IPS-20b (cell line): Measurements from ENCODE around the gene CNOT6.

Experiments used
- H3K27ac ChIP-seq: one replicate; pipeline ENCODE4 v1.5.1; 2013; ENCODE audit warnings: low read length
- H3K27me3 ChIP-seq: 2 replicates; pipeline ENCODE4 v1.6.1; 2013; ENCODE audit warnings: mild to moderate bottlenecking, low read length, inconsistent platforms; ENCODE audit not compliant: insufficient read depth
- H3K36me3 ChIP-seq: 2 replicates; pipeline ENCODE4 v1.6.1; 2013; ENCODE audit warnings: low read depth, mild to moderate bottlenecking, inconsistent platforms, low read length, moderate library complexity; ENCODE audit not compliant: insufficient read depth
- H3K4me1 ChIP-seq: 2 replicates; pipeline ENCODE4 v1.6.1; 2013; ENCODE audit warnings: mild to moderate bottlenecking, control low read depth, inconsistent platforms, low read length, moderate library complexity; ENCODE audit not compliant: insufficient read depth
- H3K4me3 ChIP-seq: 2 replicates; pipeline ENCODE4 v1.5.1; 2013; ENCODE audit warnings: mild to moderate bottlenecking, low read length, inconsistent platforms
- H3K9ac ChIP-seq: 2 replicates; pipeline ENCODE4 v1.6.1; 2013; ENCODE audit warnings: low read depth, mild to moderate bottlenecking, inconsistent platforms, low read length, moderate library complexity
- H3K9me3 ChIP-seq: 2 replicates; pipeline ENCODE4 v1.6.1; 2013; ENCODE audit warnings: mild to moderate bottlenecking, low read depth, low read length, inconsistent platforms; ENCODE audit not compliant: insufficient read depth

The CNOT6 gene

DNA sequence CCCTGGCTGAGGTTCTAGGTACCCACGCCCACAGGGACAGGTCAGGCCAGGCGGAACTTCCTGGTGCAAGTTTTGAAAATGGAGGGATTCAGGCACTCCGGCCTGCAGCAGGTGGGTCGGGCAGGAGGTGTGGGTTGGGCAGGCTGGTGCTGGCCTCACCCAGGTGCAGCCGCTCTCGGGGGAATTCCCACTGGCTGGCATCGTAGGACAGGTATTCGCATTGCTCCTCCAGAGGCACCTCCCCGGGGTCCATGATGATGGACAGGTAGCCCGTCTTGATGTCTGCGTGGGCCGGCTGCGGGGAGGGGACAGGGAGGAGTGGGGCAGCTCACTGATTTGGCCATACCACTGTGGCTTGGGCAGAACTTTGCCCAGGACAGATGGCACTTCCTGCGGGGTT is 125.8 kb downstream of the CNOT6 start:
- H3K9me3 ChIP-seq, result no peaks in the 10 kb centered on the region
- H3K36me3 ChIP-seq, result no peaks in the 10 kb centered on the region
- no peak overlapping the region for H3K27ac ChIP-seq
- H3K27me3 ChIP-seq, result peaks cover 28% of the 10 kb centered on the region
- no peaks in the 10 kb centered on the region for H3K4me1 ChIP-seq
- no peak overlapping the region for H3K4me3 ChIP-seq
- H3K9ac ChIP-seq, result no peak overlapping the region

DNA sequence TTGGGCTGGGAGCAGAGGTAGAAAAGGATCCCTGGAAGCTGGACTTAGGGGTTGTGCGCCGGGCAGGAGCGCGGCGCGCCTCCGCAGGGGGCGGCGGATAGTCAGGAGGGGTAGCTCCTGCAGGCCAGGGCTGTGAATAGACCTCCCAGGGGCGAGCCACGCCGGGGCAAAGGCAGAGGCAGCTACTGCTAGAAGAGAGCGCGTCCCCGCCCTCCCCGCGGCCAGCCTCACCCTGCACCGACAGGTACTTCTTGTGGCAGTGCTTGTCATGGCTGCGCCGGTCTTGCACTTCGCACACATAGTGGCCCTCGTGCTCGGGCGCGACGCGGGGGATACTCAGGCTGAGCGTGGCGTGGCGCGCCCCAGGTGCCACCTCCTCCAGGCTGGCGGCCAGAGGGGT is 127.1 kb downstream of the CNOT6 start:
- peaks cover 27% of the 10 kb centered on the region for H3K27me3 ChIP-seq
- H3K36me3 ChIP-seq, result no peaks in the 10 kb centered on the region
- H3K4me1 ChIP-seq, result no peaks in the 10 kb centered on the region
- H3K9ac ChIP-seq, result no peak overlapping the region
- H3K9me3 ChIP-seq, result no peaks in the 10 kb centered on the region
- H3K27ac ChIP-seq, result no peak overlapping the region
- H3K4me3 ChIP-seq, result no peak overlapping the region

DNA sequence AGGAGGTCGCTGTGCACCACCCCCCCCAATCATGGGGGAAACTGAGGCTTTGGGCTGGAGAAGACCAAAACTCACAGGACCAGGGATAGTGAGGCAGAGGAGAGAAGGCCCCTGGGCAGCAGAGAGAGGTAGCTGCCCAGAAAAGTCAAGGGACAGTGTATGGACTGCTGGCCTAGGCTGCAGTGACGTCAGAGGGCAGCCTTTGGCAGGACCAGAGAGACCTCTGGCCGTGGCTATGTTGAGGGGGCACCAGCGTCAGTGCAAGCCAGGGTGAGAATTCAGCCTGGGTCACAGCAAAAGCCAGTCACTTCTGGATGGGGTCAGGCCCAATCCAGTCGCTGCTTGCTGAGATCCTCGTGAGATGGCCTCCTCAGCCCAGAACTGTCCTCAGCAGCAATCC is 128.7 kb downstream of the CNOT6 start:
- H3K9me3 ChIP-seq, result no peaks in the 10 kb centered on the region
- no peak overlapping the region for H3K4me3 ChIP-seq
- peaks cover 20% of the 10 kb centered on the region for H3K27me3 ChIP-seq
- H3K4me1 ChIP-seq, result no peaks in the 10 kb centered on the region
- no peak overlapping the region for H3K9ac ChIP-seq
- H3K36me3 ChIP-seq, result no peaks in the 10 kb centered on the region
- H3K27ac ChIP-seq, result no peak overlapping the region

DNA sequence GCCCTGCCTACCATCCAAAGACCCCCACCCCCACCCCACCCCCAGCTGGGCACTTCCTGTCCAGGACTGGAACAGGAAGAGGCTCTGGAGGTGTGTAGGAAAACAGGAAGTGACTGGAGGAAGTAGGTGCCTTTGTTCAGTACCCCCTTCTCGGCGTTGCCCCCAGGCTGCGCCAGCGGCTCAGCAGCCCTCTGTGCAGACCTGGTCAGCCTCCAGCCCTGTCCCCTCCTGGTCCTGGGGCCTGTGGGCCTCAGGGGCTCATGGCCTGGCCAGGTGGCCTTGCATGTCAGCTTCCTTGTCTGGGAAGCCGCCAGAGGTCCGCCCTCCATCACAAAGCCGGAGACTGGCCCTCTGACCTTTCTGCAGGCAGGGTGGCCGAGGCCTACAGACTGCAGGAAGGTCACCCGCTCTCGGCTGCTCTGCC is 129.2 kb downstream of the CNOT6 start:
- Histone ChIP-seq H3K27ac (no peak overlapping the region), H3K4me3 (no peak overlapping the region), H3K4me1 (no peaks in the 10 kb centered on the region), H3K9me3 (no peaks in the 10 kb centered on the region), H3K36me3 (no peaks in the 10 kb centered on the region), H3K27me3 (peaks cover 16% of the 10 kb centered on the region), H3K9ac (no peak overlapping the region)

DNA sequence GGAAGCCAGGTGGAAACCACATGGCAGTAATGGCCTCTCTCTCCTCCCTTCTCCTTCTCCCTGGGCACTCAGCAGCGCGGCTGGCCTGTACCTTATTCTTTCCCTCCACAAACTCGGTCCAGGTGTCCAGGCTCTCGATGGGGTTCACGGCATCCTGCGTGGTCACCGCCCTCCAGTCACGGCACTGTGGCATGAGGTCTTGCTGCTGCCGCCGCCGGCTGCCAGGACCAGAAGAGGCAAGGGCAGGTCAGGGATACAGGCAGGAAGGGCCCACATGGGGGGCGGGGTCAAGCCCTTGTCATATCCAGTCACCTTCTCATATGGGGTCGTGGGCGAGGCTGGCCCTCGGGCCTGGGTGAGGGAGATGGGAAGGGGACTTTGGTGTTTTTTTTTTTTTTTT is 129.7 kb downstream of the CNOT6 start:
- Histone ChIP-seq H3K4me1 (no peaks in the 10 kb centered on the region), H3K36me3 (no peaks in the 10 kb centered on the region), H3K27ac (no peak overlapping the region), H3K9me3 (no peaks in the 10 kb centered on the region), H3K27me3 (peaks cover 12% of the 10 kb centered on the region), H3K9ac (no peak overlapping the region), H3K4me3 (no peak overlapping the region)

DNA sequence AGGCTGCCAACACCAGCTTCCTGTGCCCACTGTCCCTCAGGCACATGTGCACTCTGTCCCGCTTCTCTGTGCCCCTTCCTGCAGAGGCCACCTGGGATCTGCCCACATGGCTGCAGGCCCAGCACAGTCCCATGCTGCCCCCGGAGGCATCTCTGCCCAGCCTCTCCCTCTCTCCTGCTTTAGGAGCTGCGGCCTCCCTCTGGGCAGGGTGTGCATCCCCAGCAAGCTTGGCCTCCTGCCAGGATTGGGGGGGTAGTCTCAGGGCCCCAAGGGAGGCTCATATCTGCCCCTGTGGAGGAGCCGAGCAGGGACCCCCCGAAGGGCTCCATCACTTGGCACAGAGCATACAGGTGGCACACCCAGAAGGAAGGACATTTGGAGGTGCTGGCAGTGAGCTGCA is 130.4 kb downstream of the CNOT6 start:
- H3K9me3 ChIP-seq, result no peaks in the 10 kb centered on the region
- no peak overlapping the region for H3K27ac ChIP-seq
- H3K4me3 ChIP-seq, result no peak overlapping the region
- no peaks in the 10 kb centered on the region for H3K4me1 ChIP-seq
- H3K9ac ChIP-seq, result no peak overlapping the region
- H3K27me3 ChIP-seq, result peaks cover 8% of the 10 kb centered on the region
- no peaks in the 10 kb centered on the region for H3K36me3 ChIP-seq

DNA sequence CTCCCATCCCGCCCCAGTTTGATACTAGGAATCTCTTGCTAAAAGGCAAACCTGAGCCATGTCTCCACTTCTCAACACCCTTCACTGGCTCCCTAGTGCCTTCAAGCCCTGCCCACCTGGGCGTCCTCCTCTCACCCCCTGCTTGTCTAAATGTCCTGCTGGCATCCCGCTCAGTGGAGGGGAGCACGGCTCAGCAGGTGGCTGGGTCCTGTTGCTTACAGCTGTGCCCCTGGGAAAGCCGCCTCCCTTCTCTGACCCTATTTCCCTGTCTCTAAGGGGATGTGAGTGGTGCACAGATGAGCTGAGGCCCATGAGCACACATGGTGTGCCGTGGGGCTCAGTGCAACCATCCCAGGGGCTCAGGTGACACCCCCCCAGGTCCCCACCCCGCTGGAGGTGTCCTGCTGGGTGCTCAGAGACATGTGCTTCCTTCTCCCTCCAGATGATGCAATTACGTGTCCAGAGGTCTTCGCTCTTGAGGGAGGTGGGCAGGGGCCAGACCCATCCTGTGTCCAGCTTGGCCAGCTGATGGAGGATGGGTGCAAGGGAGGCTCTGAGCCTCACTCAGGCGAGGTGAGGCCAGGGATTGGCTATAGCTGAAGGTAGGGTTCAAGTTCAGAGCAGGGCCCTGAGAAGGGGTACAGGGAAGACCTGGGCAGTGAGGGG is 131.1 kb downstream of the CNOT6 start:
- Histone ChIP-seq H3K9me3 (no peaks in the 10 kb centered on the region), H3K9ac (no peak overlapping the region), H3K27ac (no peak overlapping the region), H3K36me3 (no peaks in the 10 kb centered on the region), H3K27me3 (peaks cover under 1% of the 10 kb centered on the region; the same call in 1 of the 2 replicates), H3K4me3 (no peak overlapping the region), H3K4me1 (no peaks in the 10 kb centered on the region)

DNA sequence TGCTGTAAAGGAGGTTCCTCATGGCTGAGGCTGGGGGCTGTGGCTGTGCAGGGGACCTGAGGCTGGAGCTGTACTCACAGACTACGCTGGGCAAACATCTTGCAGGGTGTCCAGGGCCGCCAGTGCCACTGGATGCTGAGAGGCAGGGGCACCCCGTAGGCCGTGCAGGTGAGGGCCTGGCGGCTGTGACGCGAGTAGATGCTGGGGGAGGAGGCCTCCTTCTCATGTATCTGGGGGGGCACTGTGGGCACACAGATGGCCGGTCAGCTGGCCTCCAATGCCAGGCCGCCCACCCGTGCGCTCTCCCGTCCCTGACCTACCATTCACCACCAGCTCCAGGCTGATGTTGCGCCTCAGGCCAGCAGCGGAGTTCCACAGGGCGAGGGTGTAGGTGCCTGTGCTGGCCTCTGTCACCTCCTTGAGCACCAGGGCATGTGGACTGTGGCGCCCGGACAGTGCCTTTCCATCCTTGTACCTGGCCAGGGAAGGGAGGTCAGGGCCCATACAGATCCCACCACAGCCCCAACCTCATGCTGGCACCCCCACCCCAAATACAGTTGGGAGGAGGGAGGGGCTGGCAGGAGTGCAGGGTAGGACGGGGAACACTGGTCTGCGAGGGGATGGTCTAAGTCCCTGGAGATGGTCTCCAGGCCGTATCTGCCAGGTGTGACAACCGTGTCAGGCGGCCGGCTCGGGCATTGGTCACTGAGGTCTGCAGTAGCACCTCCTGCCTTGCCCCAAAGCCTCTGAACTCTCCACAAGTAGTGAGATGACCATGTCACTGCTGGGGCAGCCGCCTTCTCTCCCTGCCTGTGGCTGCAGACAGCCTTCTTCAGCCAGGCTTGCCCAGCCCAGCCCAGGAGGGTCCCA is 131.8 kb downstream of the CNOT6 start:
- no peak overlapping the region for H3K27ac ChIP-seq
- no peaks in the 10 kb centered on the region for H3K36me3 ChIP-seq
- no peaks in the 10 kb centered on the region for H3K4me1 ChIP-seq
- H3K9ac ChIP-seq, result no peak overlapping the region
- H3K9me3 ChIP-seq, result no peaks in the 10 kb centered on the region
- H3K27me3 ChIP-seq, result no peaks in the 10 kb centered on the region
- H3K4me3 ChIP-seq, result no peak overlapping the region

DNA sequence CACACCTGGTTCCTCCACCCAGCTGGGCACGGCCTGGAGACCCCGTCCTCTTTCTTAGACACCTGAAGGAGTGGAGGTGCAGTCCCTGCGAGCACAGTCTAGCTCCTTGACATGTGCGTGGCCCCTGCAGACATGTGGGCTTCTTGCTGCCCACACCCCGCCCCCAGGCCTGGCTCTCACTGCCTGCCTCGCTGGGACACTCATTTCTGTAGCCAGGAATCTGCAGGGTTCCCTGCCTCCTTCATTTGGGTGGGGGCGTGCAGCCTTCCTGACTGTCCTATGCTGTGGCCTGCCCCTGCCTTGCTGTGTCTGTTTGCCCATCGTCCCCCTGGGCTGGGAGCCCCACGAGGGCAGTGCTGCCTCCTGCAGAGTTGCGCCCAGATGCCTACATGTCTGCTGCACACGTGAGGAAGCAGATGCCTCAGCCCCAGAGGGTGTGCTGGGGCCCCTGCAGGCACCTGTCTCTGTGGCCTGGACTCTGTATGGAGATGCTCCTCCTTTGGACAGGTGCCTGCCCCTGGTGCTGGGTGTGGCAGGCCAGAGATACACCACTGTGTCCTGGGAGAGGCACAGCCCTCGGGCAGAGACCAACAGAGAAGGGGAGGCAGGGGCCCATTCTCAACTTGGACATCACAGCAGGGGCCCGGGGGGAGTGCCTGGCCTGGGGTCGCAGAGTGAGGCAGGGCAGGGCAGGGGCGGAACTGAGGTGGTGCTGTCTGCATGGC is 132.6 kb downstream of the CNOT6 start:
- Histone ChIP-seq H3K9me3 (no peaks in the 10 kb centered on the region), H3K4me1 (no peaks in the 10 kb centered on the region), H3K36me3 (no peaks in the 10 kb centered on the region), H3K9ac (no peak overlapping the region), H3K27ac (no peak overlapping the region), H3K4me3 (no peak overlapping the region), H3K27me3 (no peaks in the 10 kb centered on the region)

DNA sequence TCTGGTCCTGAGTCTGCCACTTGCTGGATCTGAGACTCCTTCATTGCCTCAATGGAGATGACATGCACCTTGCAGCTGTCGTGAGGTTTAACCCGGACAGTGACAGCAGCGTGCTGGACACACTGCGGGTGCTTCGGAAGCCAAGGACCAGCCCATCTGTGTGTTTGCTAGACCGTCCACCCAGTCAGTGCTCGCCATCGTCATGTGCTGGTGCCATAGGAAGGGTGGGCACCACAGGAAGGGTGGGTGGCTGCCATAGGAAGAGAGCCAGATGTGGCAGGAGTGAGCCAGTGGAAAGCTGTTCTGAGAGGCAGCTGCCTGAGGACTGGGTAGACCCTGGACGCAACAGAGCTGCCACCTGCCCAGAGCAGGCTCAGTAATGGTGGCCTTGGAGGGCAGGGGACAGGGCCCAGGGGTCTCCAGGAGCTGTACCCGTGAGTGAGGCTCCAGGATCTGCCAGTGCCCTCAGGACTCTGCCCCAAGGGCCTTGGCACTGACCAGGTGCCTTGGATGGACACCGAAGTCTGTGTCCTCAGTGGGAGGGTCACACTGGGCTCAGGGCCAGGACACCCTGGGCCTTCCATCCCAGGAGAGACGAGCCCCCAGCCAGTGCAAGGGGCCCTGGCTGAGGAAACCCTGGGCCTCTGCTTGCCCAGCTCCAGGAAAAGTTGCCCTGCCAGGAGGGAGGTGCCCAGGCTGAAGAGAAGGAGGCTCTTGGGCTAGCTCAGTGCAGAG is 133.4 kb downstream of the CNOT6 start:
- H3K27ac ChIP-seq, result no peak overlapping the region
- H3K4me3 ChIP-seq, result no peak overlapping the region
- H3K36me3 ChIP-seq, result no peaks in the 10 kb centered on the region
- no peaks in the 10 kb centered on the region for H3K27me3 ChIP-seq
- H3K4me1 ChIP-seq, result no peaks in the 10 kb centered on the region
- H3K9ac ChIP-seq, result no peak overlapping the region
- no peaks in the 10 kb centered on the region for H3K9me3 ChIP-seq
